NT2/D1 (cell line): ENCODE data around the gene DBT.

Source experiments
- SUZ12 ChIP-seq: IDR thresholded peaks from 2 replicates; pipeline ENCODE4 v1.6.1; 2011; ENCODE audit not compliant: insufficient read length, insufficient read depth; ENCODE audit errors: extremely low read depth
- ZNF274 ChIP-seq: IDR thresholded peaks from 2 replicates; pipeline ENCODE4 v1.6.1; 2011; ENCODE audit warnings: mild to moderate bottlenecking, low read depth, low read length

- no peak for TF ChIP-seq ZNF274
- no peak for TF ChIP-seq SUZ12
Measured at GRCh38 chr1:100168051-100168450, 81.6 kb downstream of the DBT start.
